GM19351 (cell line): ENCODE measurements around the gene COL25A1.
"Not testable (repeated sequence)": the region's sequence is repeated elsewhere in the genome, so short reads cannot be mapped to it uniquely, and the experiment has no call there.

Experiments used
- ATAC-seq: cut with Tn5 transposase; IDR thresholded peaks from one replicate; pipeline ENCODE4 v1.9.1; 2021; ENCODE audit warnings: mild to moderate bottlenecking, moderate library complexity; ENCODE audit not compliant: unreplicated experiment

COL25A1 gene

DNA sequence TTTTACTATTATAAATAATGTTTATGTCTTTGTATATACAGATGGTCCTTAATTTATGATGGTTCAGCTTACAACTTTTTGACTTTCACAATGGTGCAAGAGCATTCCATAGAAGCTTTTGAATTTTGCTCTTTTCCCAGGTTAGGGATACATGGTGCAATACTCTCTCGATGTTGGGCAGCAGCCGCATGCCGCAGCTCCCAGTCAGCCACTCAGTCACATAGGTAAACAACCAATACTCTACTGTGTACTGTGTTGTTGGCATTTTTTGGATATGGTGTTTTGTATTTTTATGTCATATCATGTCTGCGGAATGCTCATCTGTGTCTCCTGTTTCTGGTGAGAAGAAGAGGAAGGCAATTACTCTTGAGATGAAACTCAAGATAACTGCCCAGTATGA, 281.6 kb downstream of the COL25A1 start:
- ATAC-seq: no peak

DNA sequence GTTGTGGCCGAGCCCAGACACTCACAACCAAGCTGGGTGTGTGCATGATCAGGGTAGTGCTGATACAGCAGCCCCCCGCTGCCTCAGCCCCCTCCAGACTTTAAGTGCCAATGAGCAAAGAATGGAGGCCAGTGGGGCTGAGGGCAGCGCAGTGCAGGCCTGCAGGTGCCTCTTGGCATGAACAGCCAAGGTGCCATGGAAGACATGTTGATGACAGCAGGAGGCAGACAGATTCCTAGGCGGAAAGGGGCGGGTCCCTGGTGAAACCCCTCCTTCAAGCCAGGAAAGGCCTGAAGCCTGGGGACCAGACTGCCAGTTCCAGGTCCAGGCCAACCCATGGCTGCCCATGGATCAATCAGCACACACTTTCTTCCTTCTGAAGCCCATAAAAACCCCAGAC, 286.3 kb downstream of the COL25A1 start:
- ATAC-seq: no peak

DNA sequence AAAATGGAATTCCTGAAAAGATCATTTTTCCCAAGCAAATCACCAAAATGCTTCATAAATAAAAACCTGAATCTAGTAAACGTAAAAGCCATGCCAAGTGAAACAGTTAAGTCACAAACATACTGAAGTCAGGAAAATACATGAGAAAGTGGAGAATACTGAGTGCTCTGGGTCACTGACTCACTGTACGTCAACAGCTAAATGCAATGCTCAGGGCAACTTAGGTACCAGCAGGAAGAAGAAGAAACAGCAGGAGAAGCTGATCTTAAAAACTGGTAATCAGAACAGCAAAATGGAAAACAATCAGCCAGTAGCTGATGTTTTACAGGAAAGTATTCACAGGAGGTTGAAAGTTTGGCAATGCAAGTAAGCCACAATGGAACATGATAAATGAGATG, 287.0 kb downstream of the COL25A1 start:
- no peak for ATAC-seq

DNA sequence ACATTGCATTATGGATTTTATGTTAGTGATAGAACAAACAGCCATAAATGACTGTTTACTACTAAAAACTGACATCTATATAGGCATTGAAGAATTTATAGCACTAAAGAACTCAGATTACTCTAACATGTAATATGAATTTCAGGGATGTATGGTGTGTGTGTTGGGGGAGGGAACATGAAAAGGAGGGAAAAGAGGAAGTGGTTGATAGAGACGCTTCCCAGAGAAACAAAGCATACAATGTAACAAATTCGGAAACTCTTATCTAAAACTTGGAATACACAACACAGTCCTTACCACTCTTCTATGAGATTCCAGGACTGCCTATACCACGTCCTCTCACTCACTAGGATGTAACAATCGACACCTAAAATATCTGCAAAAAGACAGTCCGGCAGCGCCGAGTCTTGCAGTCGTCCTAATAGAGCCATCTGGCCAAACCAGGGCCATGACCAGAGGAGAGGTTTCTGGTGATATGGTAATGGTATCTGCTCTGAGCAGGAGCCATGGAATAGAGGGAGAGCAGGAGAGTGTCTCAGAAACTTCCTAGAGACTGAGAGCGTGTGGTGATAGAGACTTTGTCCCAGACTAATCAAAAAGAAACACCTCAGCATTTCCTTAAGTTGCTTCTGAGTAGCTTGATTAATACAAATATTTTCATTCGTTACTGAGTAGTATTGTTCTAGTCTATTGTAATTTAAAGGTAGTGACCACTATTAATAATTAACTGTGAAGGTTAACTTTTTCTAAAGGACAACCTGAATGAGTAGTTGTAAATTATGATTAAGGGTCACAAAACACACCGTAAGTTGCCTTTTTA, 287.7 kb downstream of the COL25A1 start:
- ATAC-seq: no peak

DNA sequence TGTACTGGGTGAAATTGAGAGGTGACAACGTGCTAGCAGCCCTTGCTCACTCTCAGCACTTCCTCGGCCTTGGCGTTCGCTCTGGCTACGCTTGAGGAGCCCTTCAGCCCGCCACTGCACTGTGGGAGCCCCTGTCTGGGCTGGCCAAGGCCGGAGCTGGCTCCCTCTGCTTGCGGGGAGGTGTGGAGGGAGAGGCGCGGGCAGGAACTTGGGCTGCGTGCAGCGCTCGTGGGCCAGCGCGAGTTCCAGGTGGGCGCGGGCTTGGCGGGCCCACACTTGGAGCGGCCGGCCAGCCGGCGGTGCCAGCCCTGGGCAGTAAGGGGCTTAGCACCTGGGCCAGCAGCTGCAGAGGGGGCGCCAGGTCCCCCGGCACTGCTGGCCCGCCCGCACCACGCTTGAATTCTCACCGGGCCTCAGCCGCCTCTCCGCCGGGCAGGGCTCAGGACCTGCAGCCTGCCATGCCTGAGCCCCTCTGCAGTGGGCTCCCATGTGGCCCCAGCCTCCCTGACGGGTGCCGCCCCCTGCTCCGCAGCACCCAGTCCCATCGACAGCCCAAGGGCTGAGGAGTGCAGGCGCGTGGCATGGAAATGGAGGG, 290.1 kb downstream of the COL25A1 start:
- ATAC-seq: no peak

DNA sequence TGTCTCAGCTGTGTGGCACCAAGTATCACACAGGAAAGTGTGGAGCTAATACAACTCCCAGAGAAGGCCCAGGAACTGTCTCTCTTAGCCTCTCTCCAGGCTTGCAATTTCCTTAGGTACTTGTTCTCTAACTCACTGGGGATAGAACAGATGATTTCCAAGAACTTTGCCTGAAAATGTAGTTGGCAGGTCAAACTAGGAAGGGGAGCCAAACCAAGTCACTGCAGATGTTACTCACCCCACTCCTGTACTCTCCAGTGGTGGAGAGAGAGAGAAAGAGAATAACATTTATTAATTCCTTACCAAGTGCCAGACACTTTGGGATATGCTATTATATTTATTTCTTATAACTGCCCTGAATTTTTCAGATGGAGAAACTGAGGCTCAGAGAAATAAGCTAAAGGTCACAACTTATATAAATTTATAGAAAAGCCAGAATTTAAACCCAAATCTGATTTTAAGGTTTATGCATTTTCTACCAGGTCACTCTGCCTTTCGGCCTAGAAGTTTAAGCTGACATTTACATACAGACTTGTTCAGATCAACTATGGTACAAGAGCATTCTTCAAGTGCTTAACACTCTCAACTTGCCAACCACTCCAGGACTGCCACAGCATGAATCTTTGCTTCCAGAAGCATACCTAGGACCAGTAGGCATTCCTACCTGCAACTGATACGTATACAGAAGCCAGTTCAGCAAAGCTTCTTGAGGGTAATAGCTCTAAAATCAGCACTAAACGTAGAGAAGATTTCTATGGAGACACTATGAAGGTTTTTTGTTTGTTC, 291.0 kb downstream of the COL25A1 start:
- ATAC-seq: no peak

DNA sequence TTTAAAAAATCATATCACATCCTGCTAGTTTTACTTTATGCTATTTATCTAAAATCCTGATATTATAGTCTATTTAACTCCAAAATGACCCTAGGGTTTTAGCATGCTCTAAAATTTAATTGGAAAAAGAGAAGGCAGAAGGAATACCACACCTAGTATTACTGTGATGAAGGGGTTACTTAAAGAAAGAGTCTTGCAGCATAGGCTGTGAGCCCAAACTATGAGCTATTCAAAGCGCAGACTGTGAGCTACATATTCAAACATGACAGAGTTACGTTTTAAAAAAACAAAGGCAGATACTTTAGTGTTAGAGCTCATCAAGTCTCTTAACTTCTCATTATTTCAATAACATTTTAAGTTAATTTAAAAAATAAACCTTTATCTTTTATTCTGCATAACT, 291.9 kb downstream of the COL25A1 start:
- ATAC-seq: no peak

DNA sequence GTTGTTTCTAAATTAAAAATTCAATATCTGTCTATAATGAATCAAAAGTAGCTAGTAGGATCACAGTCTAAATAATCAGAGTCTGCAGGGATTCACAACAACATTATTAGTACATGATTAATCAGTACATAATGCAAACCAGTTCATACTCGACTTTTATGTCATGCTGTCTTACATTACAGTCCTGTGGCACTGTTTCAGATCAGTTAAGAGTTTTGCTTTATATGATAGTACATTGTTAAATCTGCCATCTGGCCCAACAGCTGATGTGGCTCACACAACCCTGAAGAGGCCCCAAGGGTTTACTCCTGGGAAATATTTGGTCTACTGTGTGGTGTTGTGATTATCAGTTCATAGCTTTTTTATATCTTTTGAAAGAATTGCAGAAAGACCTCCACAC, 292.5 kb downstream of the COL25A1 start:
- ATAC-seq: no peak

DNA sequence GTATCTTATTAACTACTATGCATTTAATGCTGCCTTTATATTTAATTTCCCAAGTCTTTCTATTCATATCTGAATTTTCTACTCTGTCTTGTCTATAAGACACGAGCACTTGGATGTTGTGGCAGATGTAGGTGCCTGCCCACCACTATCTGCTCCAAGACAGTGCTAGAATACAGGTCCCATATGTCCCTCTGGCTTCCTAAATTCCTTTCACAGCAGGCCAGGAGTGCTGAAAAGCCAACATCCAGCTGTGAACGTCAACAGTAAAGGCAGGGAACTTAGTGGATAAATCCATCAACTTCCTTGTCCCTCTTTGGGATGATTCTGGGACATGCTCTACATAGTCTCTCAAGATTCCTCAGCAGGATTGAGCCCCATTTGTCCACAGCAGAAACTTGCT, 294.5 kb downstream of the COL25A1 start:
- ATAC-seq: no peak

DNA sequence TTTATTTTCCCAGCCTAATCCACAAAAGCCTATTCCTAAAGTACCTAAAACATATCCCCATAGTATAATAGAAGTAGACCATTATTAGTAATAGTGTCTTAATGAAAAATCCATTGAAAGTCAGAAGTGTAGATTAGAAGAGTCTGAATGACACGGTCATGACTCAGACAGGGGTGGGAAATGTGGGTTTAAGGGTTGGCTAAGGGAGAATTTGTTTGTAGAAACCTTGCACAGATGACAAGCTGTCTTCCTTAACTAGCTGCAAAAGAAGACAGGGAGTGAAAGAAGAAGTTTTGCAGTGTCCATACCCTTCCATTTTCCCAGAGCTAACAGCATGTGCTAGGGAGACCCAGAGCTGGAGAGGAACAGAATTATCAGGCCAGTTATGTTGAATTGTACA, 296.9 kb downstream of the COL25A1 start:
- no peak for ATAC-seq

DNA sequence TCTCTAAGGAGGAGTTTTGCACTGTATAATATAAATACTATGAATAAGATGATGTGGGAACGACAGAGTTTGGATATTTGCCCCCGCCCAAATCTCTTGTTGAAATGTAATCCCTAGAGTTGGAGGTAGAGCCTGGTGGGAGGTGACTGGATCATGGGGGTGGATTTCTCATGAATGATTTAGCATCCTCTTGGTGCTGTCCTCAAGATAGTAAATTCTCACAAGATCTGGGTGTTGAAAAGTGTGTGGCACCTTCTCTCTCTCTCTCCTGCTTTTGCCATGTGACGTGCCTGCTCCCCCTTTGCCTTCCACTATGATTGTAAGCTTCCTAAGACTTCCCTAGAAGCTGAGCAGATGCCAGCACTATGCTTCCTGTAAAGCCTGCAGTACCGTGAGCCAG, 298.0 kb downstream of the COL25A1 start:
- ATAC-seq: no peak

DNA sequence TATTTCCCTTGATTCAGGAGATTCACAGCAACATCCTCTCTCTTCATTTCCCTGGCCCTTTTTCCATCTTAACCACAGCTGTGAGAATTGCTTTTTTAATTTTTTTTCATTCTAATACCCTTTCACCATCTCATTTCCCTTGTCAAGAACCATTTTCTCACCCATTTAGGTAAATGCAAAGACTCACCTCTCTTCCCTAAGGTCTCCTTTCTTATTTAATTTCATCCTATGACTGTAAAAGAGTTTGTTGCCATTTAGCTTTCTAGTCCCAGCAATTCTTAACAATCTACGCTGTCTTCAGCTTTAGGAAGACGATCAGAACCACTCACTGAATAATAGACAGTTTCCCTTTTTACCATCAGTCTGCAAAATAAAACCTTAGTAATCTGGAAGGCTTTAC, 298.5 kb downstream of the COL25A1 start:
- no peak for ATAC-seq

DNA sequence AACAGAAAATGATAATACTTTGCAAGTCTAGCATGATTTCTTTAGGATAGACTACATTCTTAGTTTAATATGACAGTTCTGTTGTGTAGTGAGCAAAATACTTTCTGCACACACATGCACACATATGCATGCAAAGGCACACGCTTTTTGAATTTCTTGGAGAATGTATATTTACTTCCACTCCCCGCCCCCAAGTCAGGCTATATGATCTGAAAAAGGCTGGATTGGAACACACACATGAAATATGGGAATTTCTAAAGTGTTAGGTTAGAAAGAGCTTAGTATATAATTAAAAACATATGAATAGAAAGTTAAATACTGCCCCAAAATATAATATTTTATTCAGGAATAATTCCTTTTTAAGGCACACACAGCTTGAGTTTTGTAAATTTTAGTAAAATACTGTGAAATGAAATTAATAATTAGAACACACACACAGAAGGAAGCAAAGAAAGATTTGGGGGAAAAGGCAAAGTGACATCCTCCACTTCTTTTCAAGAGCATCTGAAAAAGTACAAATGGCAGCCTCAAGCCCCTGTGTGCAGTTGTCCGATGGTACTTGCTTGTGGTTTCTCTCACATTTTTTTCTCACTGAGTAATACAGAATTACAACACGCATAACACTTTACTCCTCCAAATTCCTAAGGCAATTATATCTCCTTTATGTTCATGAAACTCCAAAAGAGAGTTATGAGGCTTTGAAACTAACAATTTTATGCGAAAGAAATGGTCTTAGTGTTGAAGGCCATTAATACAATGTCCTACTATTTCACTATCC, 310.7 kb downstream of the COL25A1 start:
- ATAC-seq: no peak

DNA sequence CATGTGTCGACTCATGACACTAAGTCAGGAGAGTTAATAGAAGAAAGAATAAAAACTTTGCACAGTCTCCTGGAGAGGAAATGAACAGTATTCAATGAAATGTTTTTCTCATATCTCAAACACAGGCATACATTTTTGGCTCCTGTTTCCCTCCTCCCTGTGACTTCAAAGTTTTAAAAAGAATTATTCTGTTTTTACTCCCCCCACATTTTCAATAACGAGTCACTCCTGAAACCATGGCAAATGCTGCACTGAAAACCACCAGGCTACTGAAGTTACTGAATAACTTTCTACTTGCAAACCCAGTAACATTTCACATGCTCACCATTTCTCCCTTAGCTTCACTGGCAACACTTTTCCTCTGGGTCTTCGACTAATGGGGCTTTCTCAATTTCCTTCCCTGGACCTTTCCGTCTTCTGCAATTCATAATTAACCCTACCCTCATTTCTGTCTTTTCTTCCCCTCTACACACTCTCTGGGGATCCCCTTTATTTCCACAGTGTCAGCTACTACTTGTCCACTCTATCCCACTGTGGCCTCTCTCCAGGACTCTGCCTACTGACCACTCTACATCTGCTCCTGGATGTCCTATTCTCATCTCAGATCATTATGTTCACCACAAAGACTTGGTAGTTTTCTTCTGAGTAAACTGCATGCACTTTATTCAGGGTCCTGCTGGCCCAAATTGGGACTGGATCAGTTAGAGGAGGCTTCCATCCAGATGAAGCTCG, 313.8 kb downstream of the COL25A1 start:
- ATAC-seq: no peak

DNA sequence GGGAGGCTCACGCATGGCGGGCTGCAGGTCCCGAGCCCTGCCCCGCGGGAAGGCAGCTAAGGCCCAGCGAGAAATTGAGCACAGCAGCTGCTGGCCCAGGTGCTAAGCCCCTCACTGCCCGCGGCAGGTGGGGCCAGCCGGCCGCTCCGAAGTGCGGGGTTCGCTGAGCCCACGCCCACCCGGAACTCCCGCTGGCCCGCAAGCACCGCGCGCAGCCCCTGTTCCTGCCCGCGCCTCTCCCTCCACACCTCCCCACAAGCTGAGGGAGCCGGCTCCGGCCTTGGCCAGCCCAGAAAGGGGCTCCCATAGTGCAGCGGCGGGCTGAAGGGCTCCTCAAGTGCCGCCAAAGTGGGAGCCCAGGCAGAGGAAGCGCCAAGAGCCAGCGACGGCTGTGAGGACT, 318.0 kb downstream of the COL25A1 start:
- not testable (repeated sequence) for ATAC-seq

DNA sequence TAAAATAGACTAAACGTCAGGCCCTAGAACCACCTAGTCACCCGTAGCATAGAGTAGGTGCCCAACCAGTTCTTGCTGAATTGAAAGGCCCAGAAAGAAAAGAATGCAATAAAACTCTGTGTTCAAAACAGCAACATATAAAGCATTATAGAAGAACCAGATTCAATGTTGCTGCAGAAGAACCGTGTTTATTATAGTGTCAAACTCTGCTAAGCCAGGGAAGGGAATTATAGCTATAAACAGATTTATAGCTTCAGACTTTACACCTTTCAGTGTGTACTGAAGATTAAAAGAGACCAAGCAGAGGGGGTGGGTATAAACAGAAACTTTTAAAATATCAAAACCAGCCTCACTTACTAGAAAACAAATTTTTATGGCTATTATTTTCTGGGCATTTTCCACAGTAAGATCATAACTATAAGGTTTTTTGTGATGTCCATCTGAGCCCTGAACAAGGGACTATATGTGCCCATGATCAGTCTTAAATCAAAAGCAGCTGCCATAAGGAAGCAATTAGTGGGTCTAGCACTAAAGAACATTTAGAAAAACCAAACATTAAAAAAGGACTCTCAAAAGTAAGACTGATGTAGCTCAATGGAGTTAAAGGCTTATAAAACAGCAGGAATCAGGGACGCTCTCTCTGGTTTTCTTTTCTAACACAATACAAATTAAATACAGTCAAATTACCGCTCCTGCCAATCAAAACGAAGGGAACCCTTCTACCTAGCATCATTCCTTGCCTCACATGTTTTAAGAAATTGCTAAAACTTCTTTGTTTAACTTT, 319.9 kb downstream of the COL25A1 start:
- ATAC-seq: no peak

DNA sequence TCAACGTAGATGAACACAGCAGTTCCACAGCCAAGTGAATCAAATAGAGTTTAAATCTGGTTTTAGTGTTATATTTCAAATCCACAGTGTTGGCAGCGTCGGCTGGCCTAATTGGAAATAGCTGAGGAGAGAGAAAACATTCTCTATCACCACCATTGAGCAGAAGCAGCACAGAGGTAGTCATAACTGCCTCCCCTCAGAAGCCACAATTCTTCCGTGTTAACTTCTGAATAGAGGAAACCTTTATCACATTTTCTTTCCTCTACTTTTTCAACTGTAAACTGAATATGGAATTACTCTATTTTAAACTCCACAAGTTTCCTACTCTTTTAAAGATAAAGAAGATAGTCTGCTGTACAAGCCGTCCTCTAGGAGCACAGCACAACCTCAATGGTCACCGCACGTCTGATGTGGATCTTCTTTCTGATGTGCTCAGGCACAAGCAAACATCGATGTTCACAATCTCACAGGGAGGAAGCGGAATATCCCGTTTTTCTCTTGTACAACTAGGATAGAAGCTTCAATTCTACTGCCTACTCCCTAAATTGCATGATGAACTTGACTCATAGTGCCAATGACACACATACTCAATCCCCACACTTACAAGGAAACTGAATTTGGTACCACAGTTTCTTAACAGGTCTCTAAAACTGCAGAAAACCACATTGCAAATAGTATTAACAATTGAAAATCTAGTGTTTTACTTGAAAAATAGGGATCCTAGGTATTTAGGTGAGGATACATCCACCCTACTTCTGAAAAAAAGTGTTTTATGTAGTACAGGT, 321.8 kb downstream of the COL25A1 start:
- no peak for ATAC-seq

DNA sequence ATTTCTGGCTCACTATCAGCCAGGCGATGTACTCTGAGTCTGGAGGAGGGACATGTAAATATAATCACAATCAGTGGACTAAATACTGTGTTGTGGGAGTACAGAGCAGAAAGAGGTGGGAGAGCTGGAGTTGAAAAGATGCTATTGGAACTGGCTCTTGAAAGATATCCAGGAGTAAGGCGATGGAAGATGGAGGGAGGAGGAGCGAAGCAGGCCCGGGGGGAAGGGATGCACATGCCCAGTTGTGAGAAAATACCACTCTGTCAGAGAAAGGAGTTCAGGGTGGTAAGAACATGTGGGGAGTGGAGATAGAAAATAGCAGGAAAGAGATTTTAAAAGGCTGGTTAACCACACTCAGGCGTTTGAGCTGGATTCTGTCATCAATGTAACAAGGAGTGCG, 322.7 kb downstream of the COL25A1 start:
- ATAC-seq: no peak

DNA sequence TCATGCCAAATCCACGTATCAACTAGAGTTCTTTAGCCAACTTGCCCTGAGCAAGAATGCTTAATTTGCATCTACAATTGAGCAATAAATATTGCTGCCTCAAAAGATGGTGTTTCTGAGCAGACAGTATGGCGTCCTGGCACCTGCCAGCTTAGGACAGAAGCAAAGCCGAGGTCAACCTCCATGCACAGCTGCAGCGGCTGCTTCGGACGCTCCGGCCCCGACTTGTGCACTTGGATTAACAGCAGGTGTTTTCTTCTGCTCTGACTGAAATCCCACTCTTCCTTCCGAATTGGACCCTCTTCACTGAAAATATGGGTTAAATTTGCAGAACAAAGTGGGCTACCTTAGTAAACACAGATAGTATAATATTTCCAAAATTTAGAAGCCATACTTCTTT, 324.4 kb downstream of the COL25A1 start:
- no peak for ATAC-seq
